GM19043 (cell line): ENCODE data around the gene CDCA8.

Source experiments
- ATAC-seq: cut with Tn5 transposase; IDR thresholded peaks from one replicate; pipeline ENCODE4 v1.9.1; 2021; ENCODE audit warnings: low read depth; ENCODE audit not compliant: unreplicated experiment

CDCA8 gene

GRCh38 chr1:37714226-37714625 is 21.9 kb downstream of the CDCA8 start:
- ATAC-seq = no peak

DNA sequence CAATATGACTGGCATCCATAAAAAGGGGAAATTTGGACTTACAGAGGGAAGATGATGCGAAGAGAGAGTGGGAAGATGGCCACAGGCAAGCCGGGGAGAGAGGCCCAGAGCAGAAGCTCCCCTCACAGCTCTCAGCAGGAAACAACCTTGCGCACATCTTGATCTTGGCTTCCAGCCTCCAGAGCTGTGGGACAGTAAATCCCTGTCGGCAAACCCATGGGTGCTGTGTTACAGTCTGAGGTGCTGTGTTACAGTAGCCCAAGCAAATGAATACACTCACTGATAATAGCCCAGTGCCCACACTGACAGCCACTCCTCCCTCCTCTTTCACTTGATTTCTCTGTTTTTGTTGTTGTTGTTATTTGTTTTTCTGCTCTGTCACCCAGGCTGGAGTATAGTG is 22.4 kb downstream of the CDCA8 start:
- no peak for ATAC-seq

GRCh38 chr1:37716321-37716720 is 24.0 kb downstream of the CDCA8 start:
- no peak for ATAC-seq

- ATAC-seq = no peak
Measured at GRCh38 chr1:37717631-37718030, 25.3 kb downstream of the CDCA8 start.

GRCh38 chr1:37718181-37718900 is 26.0 kb downstream of the CDCA8 start:
- no peak for ATAC-seq

DNA sequence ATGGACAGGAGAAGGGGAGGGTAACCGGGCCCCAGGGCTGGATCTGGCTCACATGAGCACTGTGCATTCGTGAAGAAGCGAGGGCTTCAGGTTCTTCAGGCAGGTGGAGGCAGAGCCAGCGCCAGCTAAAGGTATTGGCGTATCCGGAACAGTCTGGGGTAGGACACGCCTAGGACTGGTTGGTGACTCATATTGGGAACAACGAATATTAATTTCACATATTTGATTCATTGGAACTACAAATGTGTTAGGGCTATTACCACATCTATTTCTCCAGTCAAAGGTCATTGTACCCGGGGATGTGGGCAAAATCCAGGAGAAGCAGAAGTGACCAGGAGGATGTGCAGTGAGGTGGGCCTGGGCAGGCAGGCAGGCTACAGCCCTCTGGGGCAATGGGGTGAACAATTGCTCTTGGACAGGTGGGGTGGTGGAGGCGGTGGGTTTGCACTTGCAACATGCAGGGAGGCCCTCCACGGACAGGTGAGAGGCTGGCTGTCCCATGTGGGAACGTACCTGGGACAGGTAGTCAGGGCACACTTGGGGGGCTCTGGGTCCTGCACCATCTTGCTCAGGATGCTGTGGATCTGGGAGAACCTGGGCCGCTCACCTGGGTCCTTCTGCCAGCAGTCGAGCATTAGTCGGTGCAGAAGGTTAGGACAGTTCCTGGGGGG is 26.7 kb downstream of the CDCA8 start:
- no peak for ATAC-seq

DNA sequence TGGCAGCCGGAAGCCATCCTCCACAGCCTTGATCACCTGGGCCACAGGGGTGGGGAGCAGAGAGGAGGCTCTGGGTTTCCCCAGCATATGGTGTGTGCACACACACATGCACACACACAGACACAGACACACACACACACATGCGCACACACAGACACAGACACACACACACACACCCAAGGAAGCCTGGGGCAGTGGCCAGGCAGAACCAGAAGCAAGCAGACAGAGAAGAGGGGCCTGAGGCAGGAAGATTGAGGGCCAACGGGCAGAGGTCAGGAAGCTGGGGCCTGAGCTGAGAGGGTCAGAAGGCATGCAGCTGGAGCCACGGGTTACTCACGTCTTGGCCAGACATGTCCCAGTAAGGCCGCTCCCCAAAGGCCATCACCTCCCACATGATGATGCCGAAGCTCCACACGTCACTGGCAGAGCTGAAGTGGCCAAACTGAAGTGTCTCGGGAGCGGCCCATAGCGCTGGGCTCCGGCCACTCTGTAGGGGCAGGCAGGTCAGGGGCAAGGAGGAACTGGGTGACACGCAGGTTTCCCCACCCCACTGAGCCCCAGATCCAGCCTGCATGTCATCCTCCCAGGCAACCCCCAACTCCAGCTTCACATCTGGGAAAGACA is 27.4 kb downstream of the CDCA8 start:
- ATAC-seq = no peak

GRCh38 chr1:37720231-37721130 is 28.2 kb downstream of the CDCA8 start:
- ATAC-seq = no peak

- ATAC-seq = no peak
Measured at GRCh38 chr1:37721565-37721964, 29.2 kb downstream of the CDCA8 start.

GRCh38 chr1:37722181-37723071 is 30.1 kb downstream of the CDCA8 start:
- ATAC-seq = no peak

DNA sequence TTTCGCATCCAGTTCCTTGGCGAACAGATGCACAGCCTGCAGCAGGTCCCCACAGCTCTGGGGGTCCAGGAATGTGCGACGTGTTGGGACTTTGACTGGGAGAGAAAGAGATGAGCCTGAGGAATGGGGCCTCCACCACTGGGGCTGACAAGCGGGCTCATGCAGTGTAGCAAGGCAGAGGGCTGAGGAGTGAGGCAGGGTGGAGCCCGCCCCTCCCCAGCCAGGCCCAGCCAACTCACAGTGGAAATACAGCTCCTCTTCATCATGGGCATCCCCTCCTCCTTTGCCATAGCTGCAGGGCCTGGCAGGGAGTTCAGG is 30.7 kb downstream of the CDCA8 start:
- ATAC-seq = no peak

- ATAC-seq = no peak
Measured at GRCh38 chr1:37723390-37724078, 31.2 kb downstream of the CDCA8 start.

DNA sequence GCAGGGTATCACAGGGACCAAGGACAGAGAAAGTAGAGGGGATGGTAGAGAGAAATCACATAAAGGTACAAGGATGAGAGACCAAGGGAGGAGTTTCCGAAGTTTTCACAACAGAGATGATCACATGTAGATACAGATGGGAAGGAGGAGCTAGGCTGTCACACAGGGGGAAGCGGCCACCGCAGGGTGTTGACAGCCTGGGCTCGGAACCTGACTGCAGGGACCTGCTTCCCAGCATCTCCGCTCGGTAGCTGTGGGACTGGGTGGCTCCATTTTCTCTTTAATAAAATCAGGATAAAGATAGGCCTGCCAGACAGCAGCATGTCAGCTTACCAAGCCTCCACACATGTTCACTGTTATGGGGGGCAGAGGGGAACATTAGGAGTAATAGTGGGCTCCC is 32.3 kb downstream of the CDCA8 start:
- no peak for ATAC-seq

GRCh38 chr1:37725851-37726613 is 33.7 kb downstream of the CDCA8 start:
- ATAC-seq = no peak

- no peak for ATAC-seq
Measured at GRCh38 chr1:37726751-37727585, 34.7 kb downstream of the CDCA8 start.

GRCh38 chr1:37728416-37728815 is 36.1 kb downstream of the CDCA8 start:
- ATAC-seq = no peak

DNA sequence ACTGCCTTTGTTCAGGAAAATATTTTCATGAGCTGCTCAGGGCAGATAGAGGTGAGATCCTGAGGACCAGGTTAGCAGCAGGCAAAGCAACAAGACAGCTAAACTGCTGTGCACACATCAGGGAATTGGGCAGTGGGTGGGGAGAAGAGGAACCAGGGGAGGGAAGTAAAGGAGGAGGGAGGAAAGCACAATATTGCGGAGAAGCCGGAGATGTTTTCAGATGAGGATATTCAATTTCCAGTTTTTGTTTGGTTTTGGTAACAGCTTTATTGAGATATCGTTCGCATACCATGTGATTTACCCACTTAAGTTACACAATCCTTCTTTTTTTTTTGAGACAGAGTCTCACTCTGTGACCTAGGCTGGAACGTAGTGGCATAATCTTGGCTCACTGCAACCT is 38.1 kb downstream of the CDCA8 start:
- ATAC-seq = no peak
